Measurements from ENCODE around the gene SLC25A3. TPM values are rescaled to one million over a fixed set of nuclear protein-coding genes. Genes with fewer than 3 reads are reported as not detected.

Gene SLC25A3
- total and polyA plus RNA-seq, 2 of the 13 experiments (the other 11 are each of a cell fraction or from before 2014, with no cell fraction given) = 292 to 829 TPM

DNA sequence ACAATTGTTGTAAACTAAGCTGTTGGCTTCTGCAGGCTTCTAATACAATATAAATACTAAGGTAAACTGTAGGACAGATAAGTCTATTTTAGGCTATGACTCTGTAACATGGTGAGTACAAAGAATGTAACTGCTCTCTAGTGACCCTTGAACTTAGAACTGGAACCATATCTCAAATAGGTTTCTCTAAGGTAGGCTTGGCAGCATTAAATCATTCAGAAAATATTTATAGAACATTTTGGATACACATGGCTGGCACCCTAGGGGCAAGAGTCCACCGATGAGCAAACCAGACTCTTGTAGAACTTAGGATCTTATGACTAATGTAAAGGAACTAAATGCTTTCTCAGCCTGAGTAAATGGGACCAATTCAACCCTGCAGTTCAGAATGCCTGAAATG lies 19.4 kb upstream of the SLC25A3 start (continued):
- TF ChIP-seq ZNF136 (CRISPR knock-in tag; IDR thresholded peaks at IDR 0.05; ENCODE audit: low read depth) = no peak
- no peak for TF ChIP-seq NR2C2 (CRISPR knock-in tag; IDR thresholded peaks at IDR 0.05; ENCODE audit: borderline replicate concordance)
- no peak for TF ChIP-seq SUZ12 (IDR thresholded peaks at IDR 0.05; ENCODE audit: low read depth, low read length)
- no peak for TF ChIP-seq ZNF256 (CRISPR knock-in tag; conservative IDR thresholded peaks at IDR 0.05)
- no peak for TF ChIP-seq CENPX (CRISPR knock-in tag; IDR thresholded peaks at IDR 0.05)
- no peak for TF ChIP-seq NAIF1 (CRISPR knock-in tag; IDR thresholded peaks at IDR 0.05; ENCODE audit: borderline replicate concordance)
- TF ChIP-seq, protein P1, sequence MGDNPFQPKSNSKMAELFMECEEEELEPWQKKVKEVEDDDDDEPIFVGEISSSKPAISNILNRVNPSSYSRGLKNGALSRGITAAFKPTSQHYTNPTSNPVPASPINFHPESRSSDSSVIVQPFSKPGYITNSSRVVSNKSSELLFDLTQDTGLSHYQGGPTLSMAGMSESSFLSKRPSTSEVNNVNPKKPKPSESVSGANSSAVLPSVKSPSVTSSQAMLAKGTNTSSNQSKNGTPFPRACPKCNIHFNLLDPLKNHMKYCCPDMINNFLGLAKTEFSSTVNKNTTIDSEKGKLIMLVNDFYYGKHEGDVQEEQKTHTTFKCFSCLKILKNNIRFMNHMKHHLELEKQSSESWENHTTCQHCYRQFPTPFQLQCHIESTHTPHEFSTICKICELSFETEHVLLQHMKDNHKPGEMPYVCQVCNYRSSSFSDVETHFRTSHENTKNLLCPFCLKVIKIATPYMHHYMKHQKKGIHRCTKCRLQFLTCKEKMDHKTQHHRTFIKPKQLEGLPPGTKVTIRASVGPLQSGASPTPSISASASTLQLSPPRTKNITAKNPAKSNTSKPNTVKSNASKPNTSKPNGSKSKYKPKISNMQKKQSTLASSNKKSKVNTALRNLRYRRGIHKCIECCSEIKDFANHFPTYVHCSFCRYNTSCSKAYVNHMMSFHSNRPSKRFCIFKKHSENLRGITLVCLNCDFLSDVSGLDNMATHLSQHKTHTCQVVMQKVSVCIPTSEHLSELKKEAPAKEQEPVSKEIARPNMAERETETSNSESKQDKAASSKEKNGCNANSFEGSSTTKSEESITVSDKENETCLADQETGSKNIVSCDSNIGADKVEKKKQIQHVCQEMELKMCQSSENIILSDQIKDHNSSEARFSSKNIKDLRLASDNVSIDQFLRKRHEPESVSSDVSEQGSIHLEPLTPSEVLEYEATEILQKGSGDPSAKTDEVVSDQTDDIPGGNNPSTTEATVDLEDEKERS (CRISPR knock-in tag; IDR thresholded peaks at IDR 0.05) = no peak
- no peak for TF ChIP-seq POLR2AphosphoS5 (IDR thresholded peaks at IDR 0.05; ENCODE audit: low read depth, low read length)
- TF ChIP-seq ZNF670 (CRISPR knock-in tag; IDR thresholded peaks at IDR 0.05; ENCODE audit: borderline replicate concordance) = no peak
- no peak for TF ChIP-seq MAZ (IDR thresholded peaks at IDR 0.05; ENCODE audit: borderline replicate concordance, low read depth, low read length)
- TF ChIP-seq MAZ (CRISPR knock-in tag; IDR thresholded peaks at IDR 0.05; ENCODE audit: low read depth) = no peak
- no peak for TF ChIP-seq ZNF20 (CRISPR knock-in tag; IDR thresholded peaks at IDR 0.05)
- TF ChIP-seq BCL6 (CRISPR knock-in tag; IDR thresholded peaks at IDR 0.05) = 0 out of 2 replicates have a peak, but pooled peaks have one; percentile 12
- TF ChIP-seq XRCC5 (optimal IDR thresholded peaks at IDR 0.05; ENCODE audit: low read length) = no peak
- peak; percentile 59 for TF ChIP-seq SAP130 (CRISPR knock-in tag; IDR thresholded peaks at IDR 0.05; ENCODE audit: low read depth)
- TF ChIP-seq TEAD3 (CRISPR knock-in tag; optimal IDR thresholded peaks at IDR 0.05; ENCODE audit: borderline replicate concordance) = peak; percentile 43
- TF ChIP-seq, protein P2, sequence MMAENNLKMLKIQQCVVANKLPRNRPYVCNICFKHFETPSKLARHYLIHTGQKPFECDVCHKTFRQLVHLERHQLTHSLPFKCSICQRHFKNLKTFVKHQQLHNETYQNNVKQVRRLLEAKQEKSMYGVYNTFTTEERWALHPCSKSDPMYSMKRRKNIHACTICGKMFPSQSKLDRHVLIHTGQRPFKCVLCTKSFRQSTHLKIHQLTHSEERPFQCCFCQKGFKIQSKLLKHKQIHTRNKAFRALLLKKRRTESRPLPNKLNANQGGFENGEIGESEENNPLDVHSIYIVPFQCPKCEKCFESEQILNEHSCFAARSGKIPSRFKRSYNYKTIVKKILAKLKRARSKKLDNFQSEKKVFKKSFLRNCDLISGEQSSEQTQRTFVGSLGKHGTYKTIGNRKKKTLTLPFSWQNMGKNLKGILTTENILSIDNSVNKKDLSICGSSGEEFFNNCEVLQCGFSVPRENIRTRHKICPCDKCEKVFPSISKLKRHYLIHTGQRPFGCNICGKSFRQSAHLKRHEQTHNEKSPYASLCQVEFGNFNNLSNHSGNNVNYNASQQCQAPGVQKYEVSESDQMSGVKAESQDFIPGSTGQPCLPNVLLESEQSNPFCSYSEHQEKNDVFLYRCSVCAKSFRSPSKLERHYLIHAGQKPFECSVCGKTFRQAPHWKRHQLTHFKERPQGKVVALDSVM (CRISPR knock-in tag; IDR thresholded peaks at IDR 0.05) = no peak
- TF ChIP-seq ZFX (CRISPR knock-in tag; IDR thresholded peaks at IDR 0.05; ENCODE audit: low read depth) = no peak
- TF ChIP-seq, protein P3, sequence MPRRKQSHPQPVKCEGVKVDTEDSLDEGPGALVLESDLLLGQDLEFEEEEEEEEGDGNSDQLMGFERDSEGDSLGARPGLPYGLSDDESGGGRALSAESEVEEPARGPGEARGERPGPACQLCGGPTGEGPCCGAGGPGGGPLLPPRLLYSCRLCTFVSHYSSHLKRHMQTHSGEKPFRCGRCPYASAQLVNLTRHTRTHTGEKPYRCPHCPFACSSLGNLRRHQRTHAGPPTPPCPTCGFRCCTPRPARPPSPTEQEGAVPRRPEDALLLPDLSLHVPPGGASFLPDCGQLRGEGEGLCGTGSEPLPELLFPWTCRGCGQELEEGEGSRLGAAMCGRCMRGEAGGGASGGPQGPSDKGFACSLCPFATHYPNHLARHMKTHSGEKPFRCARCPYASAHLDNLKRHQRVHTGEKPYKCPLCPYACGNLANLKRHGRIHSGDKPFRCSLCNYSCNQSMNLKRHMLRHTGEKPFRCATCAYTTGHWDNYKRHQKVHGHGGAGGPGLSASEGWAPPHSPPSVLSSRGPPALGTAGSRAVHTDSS (CRISPR knock-in tag; conservative IDR thresholded peaks at IDR 0.05) = no peak
- TF ChIP-seq NR2F1 (CRISPR knock-in tag; IDR thresholded peaks at IDR 0.05) = peak in 1 of 2 experiments; percentile 24; a peak in 1 of 4 replicates
- TF ChIP-seq KDM6A (CRISPR knock-in tag; IDR thresholded peaks at IDR 0.05; ENCODE audit: low read depth) = no peak
- TF ChIP-seq NR2F6 (IDR thresholded peaks at IDR 0.05) = peak; percentile 46; the same call in 1 of the 2 replicates
- peak; percentile 58; the same call in 1 of the 2 replicates for TF ChIP-seq NR2F6 (CRISPR knock-in tag; IDR thresholded peaks at IDR 0.05)
- 0 out of 2 replicates have a peak, but pooled peaks have one; percentile 21 for TF ChIP-seq HMG20A (CRISPR knock-in tag; IDR thresholded peaks at IDR 0.05; ENCODE audit: borderline replicate concordance)
- no peak for TF ChIP-seq ZNF629 (CRISPR knock-in tag; conservative IDR thresholded peaks at IDR 0.05)
- TF ChIP-seq ZFP1 (CRISPR knock-in tag; IDR thresholded peaks at IDR 0.05) = no peak
- TF ChIP-seq RCOR2 (CRISPR knock-in tag; IDR thresholded peaks at IDR 0.05) = 0 out of 2 replicates have a peak, but pooled peaks have one; percentile 19
- TF ChIP-seq ZNF44 (CRISPR knock-in tag; IDR thresholded peaks at IDR 0.05) = no peak

Data from HepG2 (cell line).